ENCODE data around the gene LONP1. TPM values are rescaled to one million over a fixed set of nuclear protein-coding genes. Genes with fewer than 3 reads are reported as not detected.

LONP1 gene
- total and polyA plus RNA-seq, 9 donors: 25.5 to 77.2 (median 51.4) TPM

DNA sequence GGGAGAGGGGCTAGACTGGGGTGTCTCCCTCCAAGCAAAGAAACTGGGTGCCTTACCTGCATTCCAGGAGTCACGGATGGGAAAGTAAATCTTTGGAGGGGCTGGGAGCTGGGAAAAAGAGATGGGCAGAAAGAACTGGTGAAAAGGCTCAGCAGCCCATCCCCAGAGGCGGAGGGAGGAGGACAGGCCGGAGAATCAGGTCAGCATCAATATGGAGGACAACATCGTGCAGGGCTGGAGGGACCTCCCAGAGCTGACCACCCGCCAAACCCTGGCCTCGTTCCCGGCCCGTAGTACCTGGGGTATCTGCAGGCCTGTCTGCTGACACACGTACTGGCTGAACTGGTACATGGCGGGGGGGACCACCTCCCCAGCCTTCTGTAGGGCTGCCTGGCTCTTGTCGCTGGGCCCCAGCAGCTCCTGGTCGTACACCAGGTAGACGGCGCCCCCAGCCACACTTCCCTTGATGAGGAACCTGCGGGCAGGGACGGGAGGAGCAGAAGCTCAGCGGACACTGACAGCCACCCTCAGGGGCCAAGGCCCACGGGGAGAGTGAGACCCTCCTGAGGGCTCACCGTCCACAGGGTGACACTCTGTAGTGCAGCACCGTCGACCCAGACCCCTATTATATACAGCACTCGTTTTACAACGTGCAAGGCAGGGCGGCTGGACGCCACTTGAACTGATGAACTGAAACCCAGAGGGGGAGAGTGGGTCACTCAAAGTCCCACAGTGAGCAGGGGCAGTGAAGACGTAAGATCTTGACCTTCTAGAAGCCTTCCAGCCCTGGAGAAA, 40.5 kb downstream of the LONP1 start:
- Histone ChIP-seq H3K4me3 (peak overlapping the region; percentile 94), H3K27ac (peak overlapping the region in 1 of 2 donors; percentile 88), H3K9me3 (no peaks in the 10 kb centered on the region), H3K4me1 (ENCODE audit: insufficient read depth) (peaks cover 10% of the 10 kb centered on the region), H3K36me3 (no peaks in the 10 kb centered on the region), H3K27me3 (no peaks in the 10 kb centered on the region)
- intact Hi-C loops (cut with DNase I): loop anchor here in 2 of 4 donors (5.0 to 10.0 kb wide), 2 partner anchors 52 to 55 kb away; partner anchors contain the start of genes SAFB (in 1 of the 2) and SAFB2 (in 1 of the 2)
- DNase-seq: peak in 3 of 5 donors; percentile 41 to 63 (median 63)
- 15 to 21% (median 17%) methylated on average over 26 of the region's 26 CpGs for WGBS, 3 donors
- TF ChIP-seq EP300 (IDR thresholded peaks at IDR 0.05): no peak
- no peak for TF ChIP-seq POLR2A (IDR thresholded peaks at IDR 0.05)
- TF ChIP-seq, protein P1, sequence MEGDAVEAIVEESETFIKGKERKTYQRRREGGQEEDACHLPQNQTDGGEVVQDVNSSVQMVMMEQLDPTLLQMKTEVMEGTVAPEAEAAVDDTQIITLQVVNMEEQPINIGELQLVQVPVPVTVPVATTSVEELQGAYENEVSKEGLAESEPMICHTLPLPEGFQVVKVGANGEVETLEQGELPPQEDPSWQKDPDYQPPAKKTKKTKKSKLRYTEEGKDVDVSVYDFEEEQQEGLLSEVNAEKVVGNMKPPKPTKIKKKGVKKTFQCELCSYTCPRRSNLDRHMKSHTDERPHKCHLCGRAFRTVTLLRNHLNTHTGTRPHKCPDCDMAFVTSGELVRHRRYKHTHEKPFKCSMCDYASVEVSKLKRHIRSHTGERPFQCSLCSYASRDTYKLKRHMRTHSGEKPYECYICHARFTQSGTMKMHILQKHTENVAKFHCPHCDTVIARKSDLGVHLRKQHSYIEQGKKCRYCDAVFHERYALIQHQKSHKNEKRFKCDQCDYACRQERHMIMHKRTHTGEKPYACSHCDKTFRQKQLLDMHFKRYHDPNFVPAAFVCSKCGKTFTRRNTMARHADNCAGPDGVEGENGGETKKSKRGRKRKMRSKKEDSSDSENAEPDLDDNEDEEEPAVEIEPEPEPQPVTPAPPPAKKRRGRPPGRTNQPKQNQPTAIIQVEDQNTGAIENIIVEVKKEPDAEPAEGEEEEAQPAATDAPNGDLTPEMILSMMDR (IDR thresholded peaks at IDR 0.05): no peak

DNA sequence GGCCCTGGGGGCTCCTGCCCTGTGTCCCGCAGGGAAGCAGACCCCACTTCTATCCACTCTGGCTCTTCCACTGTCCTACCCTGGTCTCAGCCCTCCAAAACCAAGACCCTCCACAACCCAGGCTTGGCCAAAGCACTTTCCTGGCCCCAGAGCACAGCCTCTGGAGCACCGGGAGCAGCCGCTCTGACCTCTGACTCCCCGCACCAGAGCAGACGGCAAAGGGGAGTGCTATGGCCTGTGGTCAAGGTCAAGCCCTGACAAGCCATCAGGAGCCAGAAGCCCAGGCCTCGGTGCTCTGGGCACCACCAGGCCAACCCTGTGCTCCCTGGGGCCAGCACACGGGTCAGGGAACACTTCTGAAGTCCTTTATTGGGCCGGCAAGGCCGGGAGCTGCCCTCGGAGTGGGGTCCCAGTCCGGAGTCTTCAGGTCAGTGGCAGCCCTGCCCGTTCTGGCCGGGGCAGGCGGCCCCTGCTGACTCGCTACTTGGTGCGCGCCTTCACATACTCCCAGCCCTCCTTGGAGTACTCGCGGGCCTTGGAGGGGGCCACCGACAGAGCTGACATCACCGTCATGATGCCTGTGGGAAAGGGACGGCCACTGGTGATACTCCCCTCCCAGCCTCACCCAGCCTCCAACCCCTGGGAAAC, 41.8 kb downstream of the LONP1 start:
- Histone ChIP-seq H3K4me3 (no peak overlapping the region), H3K27ac (no peak overlapping the region), H3K4me1 (ENCODE audit: insufficient read depth) (peaks cover 10% of the 10 kb centered on the region), H3K27me3 (no peaks in the 10 kb centered on the region), H3K9me3 (no peaks in the 10 kb centered on the region), H3K36me3 (no peaks in the 10 kb centered on the region)
- TF ChIP-seq, protein P1 (IDR thresholded peaks at IDR 0.05): no peak
- TF ChIP-seq POLR2A (IDR thresholded peaks at IDR 0.05) (no peak), EP300 (IDR thresholded peaks at IDR 0.05) (no peak)
- WGBS, 3 donors: 81 to 90% (median 86%) methylated on average over 17 to 22 of the region's 22 CpGs
- intact Hi-C loops (cut with DNase I): loop anchor here in 1 of 4 donors (5.0 kb wide), 1 partner anchor 51 kb away; no protein-coding TSS in a partner anchor
- DNase-seq: peak in 1 of 5 donors; percentile 41

DNA sequence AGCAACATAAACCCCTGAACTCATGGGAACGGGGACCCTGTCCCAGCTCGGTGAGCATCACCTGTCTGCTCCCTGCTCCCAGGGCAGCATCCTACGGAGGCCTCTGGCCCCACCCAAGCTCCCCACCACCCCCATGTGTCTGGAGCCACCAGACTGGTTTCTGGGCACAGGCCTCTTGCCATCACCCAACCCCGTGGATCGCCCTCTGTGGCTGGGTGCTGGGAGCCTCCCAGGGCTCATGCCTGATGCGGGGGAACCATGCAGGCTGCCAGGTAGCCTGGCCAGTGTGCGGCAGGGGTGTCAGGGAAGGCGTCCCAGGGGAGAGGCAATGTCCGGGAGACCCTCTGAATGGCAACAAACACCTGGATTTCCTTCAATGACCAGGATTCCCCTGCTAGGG, 42.4 kb downstream of the LONP1 start:
- no peaks in the 10 kb centered on the region for H3K27me3 ChIP-seq
- H3K4me1 ChIP-seq (ENCODE audit: insufficient read depth): peaks cover 10% of the 10 kb centered on the region
- H3K9me3 ChIP-seq: no peaks in the 10 kb centered on the region
- no peak overlapping the region for H3K4me3 ChIP-seq
- intact Hi-C loops (cut with DNase I): loop anchor here in 1 of 4 donors (5.0 kb wide), 1 partner anchor 50 kb away; no protein-coding TSS in a partner anchor
- WGBS, 3 donors: 83 to 88% (median 86%) methylated on average over 9 of the region's 9 CpGs
- DNase-seq: no peak
- TF ChIP-seq, protein P1 (IDR thresholded peaks at IDR 0.05): no peak
- TF ChIP-seq POLR2A (IDR thresholded peaks at IDR 0.05) (no peak), EP300 (IDR thresholded peaks at IDR 0.05) (no peak)
- H3K36me3 ChIP-seq: no peaks in the 10 kb centered on the region
- no peak overlapping the region for H3K27ac ChIP-seq

DNA sequence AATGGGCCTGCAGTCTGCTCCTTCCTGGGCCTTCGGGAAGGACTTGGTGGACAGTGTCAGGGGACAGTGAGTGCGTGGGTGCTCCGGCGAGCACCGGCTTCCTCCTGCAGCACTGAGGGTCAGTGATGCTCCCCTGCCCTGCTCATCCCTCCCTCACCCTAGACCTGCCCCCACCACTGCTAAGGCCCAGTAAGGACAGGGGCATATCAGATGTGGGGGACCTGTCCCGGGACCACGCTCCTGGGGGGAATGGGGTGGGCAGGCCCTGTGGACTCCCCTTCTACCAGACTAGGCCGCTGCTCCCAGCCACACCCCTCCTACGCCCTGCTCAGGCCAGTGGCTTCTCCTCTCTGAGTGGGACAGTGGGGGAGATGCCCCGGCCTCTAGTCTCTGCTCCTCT, 42.8 kb downstream of the LONP1 start:
- intact Hi-C loops (cut with DNase I): loop anchor here in 1 of 4 donors (5.0 kb wide), 1 partner anchor 50 kb away; no protein-coding TSS in a partner anchor
- TF ChIP-seq, protein P1 (IDR thresholded peaks at IDR 0.05): no peak
- no peak for TF ChIP-seq POLR2A (IDR thresholded peaks at IDR 0.05)
- no peak for TF ChIP-seq EP300 (IDR thresholded peaks at IDR 0.05)
- Histone ChIP-seq H3K36me3 (no peaks in the 10 kb centered on the region), H3K27me3 (no peaks in the 10 kb centered on the region), H3K9me3 (no peaks in the 10 kb centered on the region), H3K4me3 (no peak overlapping the region), H3K27ac (no peak overlapping the region), H3K4me1 (ENCODE audit: insufficient read depth) (peaks cover 10% of the 10 kb centered on the region)
- DNase-seq: no peak
- 81 to 85% (median 85%) methylated on average over 9 to 10 of the region's 10 CpGs for whole genome bisulfite sequencing, 3 donors
